GM13976 (cell line): ENCODE measurements around the gene FNDC3B.

Experiments
- DNase-seq: peaks from one replicate; pipeline ENCODE4 v3.0.0; 2012; ENCODE audit warnings: low spot score
- in situ Hi-C: fragments of 300-500 bp; cut with MboI; formaldehyde crosslinking; loops from one replicate; pipeline ENCODE4 v1.12.0; 2022; ENCODE audit warnings: low sequenced_read_pairs, mixed read lengths, inconsistent platforms; ENCODE audit not compliant: unreplicated experiment
- TF ChIP-seq, protein P1 (sequence below): IDR thresholded peaks from 2 replicates; pipeline ENCODE4 v1.5.1; 2012; ENCODE audit warnings: borderline replicate concordance, mild to moderate bottlenecking; ENCODE audit not compliant: insufficient read depth; ENCODE audit errors: extremely low read depth, missing control alignments, control extremely low read depth

FNDC3B gene

DNA sequence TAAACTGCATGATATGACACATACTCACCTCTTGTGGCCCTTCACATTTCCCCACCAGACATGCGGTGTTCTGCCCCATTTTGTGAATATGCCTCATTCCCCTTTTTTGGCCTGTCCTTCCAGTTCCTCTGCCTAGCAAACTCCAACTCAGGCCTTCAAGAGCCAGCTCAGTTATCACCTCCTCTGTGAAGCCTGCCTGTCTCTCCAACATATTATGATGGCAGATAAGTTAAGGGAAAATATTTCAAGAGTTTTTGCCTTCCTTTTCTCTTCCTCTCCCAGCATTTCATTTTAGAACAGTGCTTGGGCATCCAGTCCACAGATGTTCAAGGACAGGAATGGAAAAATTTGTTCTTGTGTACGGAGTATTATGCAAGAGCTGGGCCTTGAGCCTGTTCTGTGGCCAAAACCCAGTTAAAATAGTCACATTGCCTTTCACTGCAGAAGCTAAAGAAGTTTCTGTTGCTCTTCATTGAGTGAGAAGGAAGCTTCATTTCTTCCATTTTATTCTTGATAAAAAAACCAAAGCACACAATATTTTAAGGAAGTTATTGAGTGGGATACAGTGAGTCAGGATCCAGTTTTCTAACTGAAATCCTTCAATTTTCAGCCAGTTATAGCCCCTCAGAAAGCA lies 216.8 kb downstream of the FNDC3B start:
- in situ Hi-C loops, result no loop called here
- no peak for DNase-seq
- TF ChIP-seq, protein P1, sequence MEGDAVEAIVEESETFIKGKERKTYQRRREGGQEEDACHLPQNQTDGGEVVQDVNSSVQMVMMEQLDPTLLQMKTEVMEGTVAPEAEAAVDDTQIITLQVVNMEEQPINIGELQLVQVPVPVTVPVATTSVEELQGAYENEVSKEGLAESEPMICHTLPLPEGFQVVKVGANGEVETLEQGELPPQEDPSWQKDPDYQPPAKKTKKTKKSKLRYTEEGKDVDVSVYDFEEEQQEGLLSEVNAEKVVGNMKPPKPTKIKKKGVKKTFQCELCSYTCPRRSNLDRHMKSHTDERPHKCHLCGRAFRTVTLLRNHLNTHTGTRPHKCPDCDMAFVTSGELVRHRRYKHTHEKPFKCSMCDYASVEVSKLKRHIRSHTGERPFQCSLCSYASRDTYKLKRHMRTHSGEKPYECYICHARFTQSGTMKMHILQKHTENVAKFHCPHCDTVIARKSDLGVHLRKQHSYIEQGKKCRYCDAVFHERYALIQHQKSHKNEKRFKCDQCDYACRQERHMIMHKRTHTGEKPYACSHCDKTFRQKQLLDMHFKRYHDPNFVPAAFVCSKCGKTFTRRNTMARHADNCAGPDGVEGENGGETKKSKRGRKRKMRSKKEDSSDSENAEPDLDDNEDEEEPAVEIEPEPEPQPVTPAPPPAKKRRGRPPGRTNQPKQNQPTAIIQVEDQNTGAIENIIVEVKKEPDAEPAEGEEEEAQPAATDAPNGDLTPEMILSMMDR, result no peak

DNA sequence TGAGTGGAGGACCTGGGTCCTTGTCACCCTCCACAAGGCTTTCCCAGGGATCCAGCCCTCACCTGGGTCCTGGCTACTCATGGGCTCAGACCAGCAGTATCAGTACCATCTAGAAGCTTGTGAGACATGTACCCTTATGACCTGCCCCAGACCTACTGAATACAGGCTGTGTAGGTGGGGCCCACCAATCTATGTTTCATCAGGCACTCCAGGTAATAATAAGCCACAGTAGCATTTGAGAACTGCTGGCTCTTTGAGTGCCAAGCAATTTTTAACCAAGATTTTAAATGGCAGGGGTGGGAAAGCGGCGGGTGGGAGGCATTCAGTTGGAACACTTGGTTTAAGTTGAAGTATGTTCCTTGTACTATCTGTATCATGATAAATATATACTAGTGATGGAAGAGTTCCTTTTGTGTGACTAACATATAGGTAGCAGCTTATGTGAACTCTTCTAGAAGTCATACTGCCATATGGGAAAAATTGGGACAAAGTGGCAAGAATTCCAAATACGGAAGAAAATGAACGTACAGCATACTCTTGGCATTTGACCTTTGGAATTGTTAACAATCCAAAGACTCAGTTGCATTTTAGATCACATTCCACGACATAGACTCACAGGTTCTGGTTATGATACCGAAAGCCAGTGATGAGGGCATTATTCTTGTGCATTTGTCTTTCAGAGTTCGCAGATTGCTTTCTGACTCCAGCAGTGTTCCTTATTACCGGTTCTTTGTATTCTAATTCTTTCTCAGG lies 218.4 kb downstream of the FNDC3B start:
- TF ChIP-seq, protein P1, result no peak
- DNase-seq, result no peak
- in situ Hi-C loops, result no loop called here

DNA sequence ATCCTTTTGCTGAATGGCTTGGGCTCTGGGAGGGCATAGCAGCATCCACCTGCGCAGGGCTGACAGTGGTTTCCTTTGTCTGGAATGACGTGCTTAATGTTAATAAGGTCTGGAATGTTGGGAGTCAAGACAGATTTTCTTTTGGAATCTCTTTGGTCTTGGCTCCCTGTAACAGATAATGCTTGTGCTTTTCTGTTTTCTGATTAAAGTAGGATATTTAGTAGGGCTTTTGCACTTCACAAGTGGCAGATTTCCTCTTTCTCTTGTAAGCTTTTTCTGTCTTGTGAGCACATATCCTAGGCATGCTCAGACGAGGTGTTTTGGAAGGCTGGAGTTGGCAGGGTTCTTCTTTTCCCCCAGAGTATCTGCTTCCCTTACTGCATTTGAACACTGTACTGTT lies 219.2 kb downstream of the FNDC3B start:
- in situ Hi-C loops, result no loop called here
- TF ChIP-seq, protein P1, result no peak
- no peak for DNase-seq

DNA sequence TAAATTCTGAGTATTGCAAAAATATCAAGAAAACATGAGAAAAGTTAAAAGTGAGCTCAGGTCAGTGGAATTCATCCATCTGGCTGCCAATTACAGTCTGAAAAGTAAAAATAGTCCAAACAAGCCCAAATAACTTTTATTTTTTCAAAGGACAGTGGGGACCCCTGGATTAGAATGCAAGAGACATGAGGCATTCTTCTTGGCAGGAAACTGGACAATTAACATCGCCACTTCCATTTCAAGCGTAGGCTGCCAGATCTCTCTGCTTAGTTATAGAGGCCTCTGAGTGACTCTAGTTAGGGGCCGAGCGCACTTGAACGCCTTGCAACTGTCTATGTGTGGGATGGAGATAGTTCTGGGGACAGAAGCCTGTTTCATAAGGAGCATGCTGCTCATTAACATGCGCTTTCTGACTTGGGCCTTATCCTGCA lies 219.7 kb downstream of the FNDC3B start:
- in situ Hi-C loops, result no loop called here
- no peak for DNase-seq
- TF ChIP-seq, protein P1, result no peak

DNA sequence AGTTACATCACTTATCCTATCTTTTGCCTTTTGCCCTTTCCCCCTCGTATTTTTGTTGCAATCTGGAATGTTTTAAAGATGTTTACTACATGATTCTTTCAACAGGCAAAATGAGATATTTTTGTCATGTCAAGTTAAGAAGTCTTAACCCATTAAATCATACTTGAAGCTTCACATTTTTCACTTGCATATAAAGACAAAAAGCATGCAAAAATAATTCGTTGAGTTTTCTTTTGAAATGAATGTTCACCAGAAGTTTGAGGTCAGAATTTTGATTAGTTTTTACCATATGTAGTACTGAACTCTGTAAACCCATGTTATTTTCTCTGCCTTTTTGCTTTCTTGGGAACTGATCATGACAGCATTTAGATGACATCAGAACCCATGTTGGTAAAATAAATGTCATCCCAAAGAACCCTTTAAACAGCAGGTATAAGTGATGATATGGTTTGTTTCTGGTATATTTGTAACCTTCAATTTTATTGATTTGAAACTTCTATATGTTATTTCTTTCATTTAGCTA lies 220.4 kb downstream of the FNDC3B start:
- TF ChIP-seq, protein P1, result no peak
- DNase-seq, result no peak
- in situ Hi-C loops, result no loop called here

DNA sequence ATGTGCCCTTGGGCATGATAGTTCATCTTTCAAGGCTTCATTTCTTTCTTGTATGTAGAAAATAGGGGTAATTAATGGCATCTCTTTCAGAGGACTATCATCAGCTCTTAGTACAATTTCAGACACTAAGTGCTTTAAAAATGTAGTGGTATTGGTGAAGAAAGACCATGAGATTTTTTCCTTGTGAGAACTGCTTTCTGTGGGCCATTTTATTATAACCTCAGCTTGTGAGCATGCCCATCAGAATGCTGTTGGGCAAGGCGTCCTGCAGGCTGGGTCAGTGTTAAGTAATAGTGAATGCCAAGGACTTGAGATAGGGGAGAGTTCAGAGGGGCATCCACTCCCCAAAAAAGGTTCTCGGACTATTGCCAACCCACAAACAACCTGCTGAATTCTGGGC lies 221.0 kb downstream of the FNDC3B start:
- in situ Hi-C loops, result no loop called here
- TF ChIP-seq, protein P1, result no peak
- DNase-seq, result no peak
